HK-2 (cell line): ENCODE measurements around the gene TRMT2B.
"Not testable (repeated sequence)": the region's sequence is repeated elsewhere in the genome, so short reads cannot be mapped to it uniquely, and the experiment has no call there.

Experiments used
- DNase-seq: peaks from one replicate; pipeline ENCODE4 v3.0.0-alpha.2; 2018; ENCODE audit not compliant: unreplicated experiment

TRMT2B gene

GRCh38 chrX:100999451-100999850 lies 52.5 kb downstream of the TRMT2B start:
- DNase-seq, result no peak

DNA sequence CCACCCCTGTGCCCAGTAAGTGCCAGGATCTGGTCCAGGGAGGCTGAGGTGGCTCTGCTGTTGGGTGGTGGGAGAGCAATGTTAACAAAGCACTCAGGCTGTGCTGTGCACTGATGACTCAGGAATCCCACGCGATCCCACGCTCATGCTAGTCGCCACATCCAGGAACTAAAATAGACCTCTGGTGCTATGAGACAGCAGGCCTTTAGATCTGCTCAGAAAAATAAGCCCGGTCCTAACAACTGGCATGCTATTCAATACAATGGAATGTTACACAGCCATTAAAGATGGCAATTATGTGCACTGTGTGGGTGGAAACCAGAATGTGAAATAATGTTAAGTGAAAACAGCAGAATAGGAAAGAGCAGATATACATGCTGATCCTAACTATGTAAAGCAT lies 56.4 kb downstream of the TRMT2B start:
- peak; percentile 52 for DNase-seq

DNA sequence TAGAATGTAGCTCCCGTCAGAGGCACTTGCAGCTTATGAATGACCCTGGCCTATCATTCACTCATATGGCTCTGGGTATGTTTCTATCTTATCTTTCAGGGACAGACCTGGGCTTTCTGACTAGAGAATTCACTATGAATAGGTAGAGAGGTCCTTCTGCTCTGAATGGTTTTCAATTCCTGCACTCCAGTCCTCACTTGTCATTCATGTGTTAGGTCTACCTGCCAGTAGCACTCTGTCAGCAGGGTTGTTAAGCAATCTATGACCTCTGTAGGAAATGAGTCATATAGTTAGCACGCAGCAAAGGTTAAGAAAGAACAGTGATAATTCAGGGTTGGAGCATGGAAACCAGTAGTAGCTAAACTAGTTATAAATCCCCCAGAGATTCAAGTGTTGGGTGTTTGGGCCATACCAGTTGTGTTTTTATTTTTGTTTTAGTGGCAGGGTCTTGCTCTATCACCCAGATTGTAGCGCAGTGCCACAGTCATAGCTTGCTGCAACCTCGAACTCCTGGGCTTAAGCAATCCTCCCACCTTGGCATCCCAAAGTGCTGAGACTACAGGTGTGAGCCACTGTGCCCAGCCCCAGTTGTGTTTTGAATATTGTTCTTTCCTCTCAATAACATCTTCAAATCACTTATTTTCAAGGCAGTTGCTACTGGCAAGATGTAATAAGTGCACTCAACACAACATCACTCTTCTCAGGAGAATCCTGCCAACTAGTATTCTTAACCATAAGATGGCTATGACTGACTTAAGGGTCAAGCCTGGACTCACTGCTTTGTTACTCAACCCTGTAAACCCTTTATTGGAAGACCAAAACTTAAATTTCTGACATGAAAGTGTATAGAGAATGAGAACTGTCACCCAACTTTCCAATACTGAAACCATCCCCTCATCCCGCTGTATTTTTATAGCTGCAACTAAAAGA lies 57.3 kb downstream of the TRMT2B start:
- DNase-seq, result peak; percentile 2

DNA sequence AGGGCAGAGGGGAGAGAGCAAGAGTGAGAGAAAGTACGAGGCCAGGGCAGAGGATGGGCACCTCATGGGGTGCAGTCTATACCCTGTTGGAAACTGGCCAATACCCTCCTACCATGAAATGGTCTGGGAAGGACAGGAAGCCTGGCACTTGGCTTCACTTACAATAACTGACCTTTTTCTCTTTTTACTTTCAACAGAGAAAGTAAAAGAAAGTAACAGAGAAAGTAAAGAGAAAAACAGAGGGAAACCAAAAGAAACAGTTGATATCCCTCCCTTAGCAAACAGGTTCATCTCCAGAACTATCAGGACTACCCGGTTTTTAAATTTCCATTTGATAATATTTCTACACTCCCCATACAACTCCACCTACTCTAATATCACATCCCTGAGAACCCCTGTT lies 61.8 kb downstream of the TRMT2B start:
- no peak for DNase-seq

- DNase-seq, result no peak
These were observed 67.1 kb downstream of the TRMT2B start for GRCh38 chrX:100984818-100985217.

DNA sequence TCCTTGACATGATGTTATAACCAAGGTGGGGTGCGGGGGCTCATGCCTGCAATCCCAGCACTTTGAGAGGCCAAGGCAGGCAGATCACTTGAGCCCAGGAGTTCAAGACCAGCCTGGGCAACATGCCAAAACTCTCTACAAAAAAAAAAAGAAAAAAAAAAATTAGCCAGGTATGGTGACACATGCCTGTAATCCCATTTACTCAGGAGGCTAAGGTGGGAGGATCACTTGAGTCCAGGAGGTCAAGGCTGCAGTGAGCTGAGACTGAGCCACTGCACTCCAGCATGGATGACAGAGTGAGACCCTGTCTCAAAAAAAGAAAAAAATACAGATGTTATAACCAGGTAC lies 70.4 kb downstream of the TRMT2B start:
- not testable (repeated sequence) for DNase-seq

DNA sequence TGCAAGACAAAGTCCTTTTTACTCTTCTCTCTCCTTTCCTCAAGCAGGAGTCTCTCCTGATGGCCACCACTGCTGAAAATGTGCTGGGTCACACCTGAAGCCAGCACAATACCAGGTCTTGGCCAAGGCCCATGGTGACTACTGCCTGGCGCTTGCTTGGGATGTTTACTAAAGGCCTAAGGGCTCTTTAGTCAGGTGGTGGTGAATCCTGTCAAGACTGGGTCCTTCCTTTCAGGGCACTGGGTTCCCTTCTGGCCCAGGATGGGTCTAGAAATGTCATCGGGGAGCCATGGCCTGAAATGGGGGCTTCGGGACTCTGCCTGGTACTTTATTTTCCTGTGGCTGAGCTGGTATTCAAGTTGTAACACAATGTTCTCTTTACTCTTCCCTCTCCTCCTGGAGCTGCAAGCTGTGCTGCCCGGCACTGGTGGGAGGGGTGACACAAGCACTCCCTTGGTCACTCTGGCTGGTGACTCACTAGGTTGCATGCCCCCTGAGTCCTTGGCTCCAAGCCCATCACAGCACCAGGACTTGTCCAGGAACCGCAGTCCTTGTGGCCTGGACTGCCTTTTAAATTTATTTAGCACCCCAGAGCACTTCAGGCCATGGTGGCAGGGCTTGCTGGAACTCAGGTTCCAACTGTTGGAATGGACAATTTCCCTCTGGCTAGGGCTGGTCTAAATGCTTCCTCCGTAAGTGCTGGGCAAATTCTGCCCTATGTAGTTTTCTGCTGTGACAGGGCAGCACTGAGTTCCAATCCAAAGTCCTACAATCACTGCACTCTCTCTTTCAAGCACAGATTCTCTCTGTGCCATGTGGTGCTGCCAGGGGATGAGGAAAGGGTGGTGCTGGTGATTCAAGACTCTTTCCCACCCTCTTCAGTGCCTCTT lies 71.1 kb downstream of the TRMT2B start:
- peak; percentile 54 for DNase-seq

- DNase-seq, result peak; percentile 1
These were observed 71.9 kb downstream of the TRMT2B start for GRCh38 chrX:100979881-100980607.

GRCh38 chrX:100976211-100976610 lies 75.7 kb downstream of the TRMT2B start:
- no peak for DNase-seq

- DNase-seq, result no peak
These were observed 76.7 kb downstream of the TRMT2B start for GRCh38 chrX:100975212-100975611.

GRCh38 chrX:100973411-100973810 lies 78.5 kb downstream of the TRMT2B start:
- no peak for DNase-seq

DNA sequence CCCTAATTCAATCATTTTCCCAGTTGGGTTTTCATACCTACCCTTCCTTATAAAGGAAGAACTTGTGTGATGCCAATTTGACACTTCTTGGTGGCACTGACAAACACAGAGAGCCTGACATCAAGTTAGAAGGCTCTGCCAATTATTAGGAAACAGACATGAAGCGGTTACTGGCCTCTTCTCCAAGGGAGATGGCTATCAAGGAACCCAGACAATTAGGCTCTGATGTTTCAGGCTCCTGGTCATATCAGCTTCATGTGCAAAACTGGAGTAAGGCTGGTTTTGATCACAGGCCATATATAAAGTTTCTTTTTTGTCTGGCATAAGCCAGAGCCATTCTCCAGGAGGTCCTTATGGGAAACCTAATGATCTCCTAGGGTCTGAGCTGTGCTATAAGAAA lies 82.0 kb downstream of the TRMT2B start:
- no peak for DNase-seq

DNA sequence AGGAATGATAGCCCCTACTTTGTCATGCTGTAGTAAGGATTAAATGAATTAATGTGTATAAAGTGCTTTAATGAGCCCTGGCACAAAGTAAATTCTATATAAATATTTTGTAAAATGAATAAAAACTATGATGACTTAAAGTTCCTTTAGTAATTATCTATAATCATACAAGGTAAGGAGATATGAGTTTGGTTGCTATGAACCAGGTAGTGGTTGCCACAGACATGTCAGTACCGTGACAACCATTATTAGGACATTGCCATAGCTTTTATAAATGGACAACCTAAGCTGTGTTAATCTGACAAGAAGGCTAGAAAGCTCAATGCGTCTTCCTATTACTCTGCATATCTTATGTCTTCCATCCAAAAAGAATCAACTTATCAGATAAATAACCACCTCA lies 82.5 kb downstream of the TRMT2B start, which contains the start of gene ARL13A:
TSS of gene ARL13A (plus strand) at position 301 of the 400 bp plus-strand sequence. CDS start 3,982 bp downstream, outside the sequence.
- DNase-seq, result no peak

GRCh38 chrX:100964362-100964761 lies 87.5 kb downstream of the TRMT2B start:
- no peak for DNase-seq

DNA sequence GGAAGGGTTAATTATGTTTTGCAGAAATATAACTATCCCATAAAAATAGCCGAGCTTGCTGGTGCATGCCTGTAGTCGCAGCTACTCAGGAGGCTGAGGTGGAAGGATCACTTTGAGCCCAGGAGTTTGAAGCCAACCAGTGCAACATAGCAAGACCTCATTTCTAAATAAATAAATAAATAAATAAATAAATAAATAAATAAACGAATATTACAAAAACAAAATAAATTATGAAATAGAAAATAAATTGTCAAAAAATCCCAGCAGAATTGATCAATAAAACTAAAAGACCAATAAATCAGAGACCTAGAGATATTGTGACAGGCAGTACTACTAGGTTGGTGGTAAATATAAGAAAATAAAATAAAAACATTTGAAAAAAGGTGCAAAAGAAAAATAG lies 89.1 kb downstream of the TRMT2B start:
- no peak for DNase-seq
